GM18951 (cell line): ENCODE data around the gene PRAMEF1.
"Not testable (repeated sequence)": the region's sequence is repeated elsewhere in the genome, so short reads cannot be mapped to it uniquely, and the experiment has no call there.

Experiments used
- POLR2A ChIP-seq: IDR thresholded peaks from 4 replicates; pipeline ENCODE4 v1.6.1; 2011; ENCODE audit warnings: mild to moderate bottlenecking; ENCODE audit not compliant: insufficient read length, insufficient read depth; ENCODE audit errors: extremely low read depth
- in situ Hi-C: fragments of 300-500 bp; cut with MboI; formaldehyde crosslinking; loops from one replicate; pipeline ENCODE4 v1.12.0; 2022; ENCODE audit warnings: low sequenced_read_pairs, mixed read lengths, inconsistent platforms; ENCODE audit not compliant: unreplicated experiment

The PRAMEF1 gene

GRCh38 chr1:12764016-12764415 is 27.2 kb upstream of the PRAMEF1 start:
- no peak for TF ChIP-seq POLR2A
- in situ Hi-C loops: no loop called here

DNA sequence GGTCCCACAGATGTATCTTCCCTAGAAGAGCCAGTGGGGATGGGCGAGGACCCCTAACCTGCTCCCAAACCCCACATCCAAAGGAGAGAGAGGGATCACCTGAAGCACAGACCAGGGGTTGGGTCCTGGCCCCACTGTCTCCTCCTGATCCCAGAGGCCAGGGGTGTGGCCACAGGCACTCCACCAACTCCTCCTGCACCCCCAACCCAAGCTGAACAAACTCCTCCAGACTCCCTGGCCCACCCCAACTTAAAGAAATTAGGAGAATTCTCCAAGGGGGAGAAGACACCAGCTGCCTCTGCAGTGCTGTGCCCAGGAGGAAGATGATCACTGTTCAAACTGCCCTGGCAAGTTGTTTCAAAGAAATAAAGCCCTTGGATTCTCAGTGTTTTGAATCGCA is 22.2 kb upstream of the PRAMEF1 start:
- no peak for TF ChIP-seq POLR2A
- in situ Hi-C loops: no loop called here

DNA sequence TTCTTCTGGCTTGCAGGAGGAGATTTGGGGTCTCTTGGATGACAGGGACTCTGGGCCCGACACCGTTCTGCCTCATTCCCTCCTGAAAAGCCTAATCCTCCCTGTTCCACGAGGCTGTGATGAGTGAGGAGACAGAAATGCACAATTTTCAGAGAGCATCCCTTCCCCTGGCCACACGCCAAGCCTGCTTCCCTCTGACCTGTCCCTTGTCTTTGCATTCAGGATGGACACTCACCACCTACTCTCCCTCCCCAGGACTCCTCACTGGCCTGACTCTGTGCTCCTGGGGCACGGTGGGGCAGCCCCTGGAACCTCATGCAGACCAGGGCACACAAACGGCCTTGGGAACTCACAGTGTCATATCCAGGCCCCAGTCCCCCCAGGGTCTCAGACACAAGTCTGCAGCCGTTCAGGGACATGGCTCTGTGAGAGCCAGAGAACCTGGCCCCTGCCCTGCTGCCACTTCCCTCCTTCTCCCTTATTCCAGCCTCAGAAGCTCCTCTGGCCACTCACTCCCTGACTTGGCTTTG is 21.2 kb upstream of the PRAMEF1 start:
- in situ Hi-C loops: no loop called here
- TF ChIP-seq POLR2A: no peak

DNA sequence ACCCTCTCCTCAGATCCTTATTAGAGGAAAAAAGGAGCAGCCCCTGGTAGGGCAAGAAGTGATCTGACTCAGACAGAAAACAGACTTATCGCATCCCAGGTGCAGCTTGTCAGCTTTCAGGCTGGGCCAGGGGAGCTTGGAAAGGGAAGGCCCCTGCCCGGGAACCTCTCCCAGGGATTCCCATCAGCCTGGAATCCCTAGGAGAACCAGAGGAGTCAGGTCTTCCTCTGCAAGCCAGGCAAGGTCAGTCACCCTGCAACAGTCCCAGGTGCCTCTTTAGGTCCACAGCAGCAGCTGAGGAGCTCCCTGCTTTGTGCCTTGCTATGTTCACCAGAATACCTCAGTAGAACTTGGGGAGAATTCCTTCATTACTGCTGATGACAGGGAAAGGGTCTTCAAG is 20.6 kb upstream of the PRAMEF1 start:
- TF ChIP-seq POLR2A: no peak
- in situ Hi-C loops: no loop called here

DNA sequence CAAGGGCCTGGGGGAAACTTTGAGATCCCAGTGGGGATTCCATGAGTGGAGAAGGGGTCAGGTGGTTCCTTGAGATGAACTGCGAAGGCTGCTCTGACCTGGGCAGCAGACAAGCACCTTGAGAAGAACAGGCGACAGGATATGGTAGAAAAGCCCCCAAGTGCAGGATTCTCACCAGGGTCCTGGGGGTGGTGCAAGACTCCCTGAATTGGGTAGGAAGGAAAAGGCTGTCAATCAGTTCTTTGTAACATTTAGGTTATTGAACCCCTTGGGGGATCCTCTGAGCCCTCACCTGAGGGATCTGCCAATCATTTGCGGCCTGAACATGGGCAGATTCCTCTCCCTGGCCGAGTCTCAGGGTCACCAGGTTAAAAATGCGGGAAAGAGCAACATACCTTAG is 20.0 kb upstream of the PRAMEF1 start:
- in situ Hi-C loops: no loop called here
- no peak for TF ChIP-seq POLR2A

- no peak for TF ChIP-seq POLR2A
- in situ Hi-C loops: no loop called here
Measured at GRCh38 chr1:12772520-12772919, 18.7 kb upstream of the PRAMEF1 start.

DNA sequence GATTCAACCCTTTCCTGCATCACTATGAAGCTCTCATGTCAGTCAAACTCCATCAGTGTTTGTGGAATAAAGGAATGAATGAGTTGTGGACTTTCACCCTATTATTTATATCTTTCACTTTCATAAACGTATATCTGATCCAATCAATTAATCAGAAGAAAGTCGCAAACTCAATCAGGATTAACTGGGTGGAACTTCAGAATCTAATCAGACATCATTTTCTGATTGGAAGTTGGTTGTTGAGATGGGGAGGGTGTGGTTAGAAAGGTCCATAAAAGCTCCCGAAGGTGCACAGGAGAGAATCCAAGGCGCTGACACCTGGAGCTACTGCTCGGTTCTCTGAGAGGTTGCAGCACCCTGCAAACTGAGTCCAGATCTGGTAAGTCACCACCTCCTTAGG is 17.8 kb upstream of the PRAMEF1 start, which contains the start of gene PRAMEF12:
PRAMEF12 (plus strand) TSS at position 301 of the 400 bp plus-strand sequence. CDS start 1,130 bp downstream, outside the sequence.
- in situ Hi-C loops: no loop called here

GRCh38 chr1:12774801-12775345 is 16.3 kb upstream of the PRAMEF1 start:
- in situ Hi-C loops: no loop called here
- TF ChIP-seq POLR2A: no peak

More for the DNA sequence above, 17.8 kb upstream of the PRAMEF1 start, which contains the start of gene PRAMEF12:
- TF ChIP-seq POLR2A: no peak

DNA sequence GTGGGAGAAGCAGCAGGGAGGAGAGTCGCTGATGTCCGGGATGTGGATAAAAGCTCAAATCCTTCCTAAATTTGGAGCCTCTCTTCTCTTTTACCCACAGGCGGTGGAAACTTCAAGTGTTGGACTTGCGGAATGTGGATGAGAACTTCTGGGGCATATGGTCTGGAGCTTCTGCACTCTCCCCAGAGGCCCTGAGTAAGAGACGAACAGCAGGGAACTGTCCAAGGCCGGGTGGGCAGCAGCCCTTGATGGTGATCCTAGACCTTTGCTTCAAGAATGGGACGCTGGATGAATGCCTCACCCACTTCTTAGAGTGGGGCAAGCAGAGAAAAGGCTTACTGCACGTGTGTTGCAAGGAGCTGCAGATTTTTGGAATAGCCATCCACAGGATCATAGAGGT is 15.8 kb upstream of the PRAMEF1 start:
- in situ Hi-C loops: no loop called here
- no peak for TF ChIP-seq POLR2A

DNA sequence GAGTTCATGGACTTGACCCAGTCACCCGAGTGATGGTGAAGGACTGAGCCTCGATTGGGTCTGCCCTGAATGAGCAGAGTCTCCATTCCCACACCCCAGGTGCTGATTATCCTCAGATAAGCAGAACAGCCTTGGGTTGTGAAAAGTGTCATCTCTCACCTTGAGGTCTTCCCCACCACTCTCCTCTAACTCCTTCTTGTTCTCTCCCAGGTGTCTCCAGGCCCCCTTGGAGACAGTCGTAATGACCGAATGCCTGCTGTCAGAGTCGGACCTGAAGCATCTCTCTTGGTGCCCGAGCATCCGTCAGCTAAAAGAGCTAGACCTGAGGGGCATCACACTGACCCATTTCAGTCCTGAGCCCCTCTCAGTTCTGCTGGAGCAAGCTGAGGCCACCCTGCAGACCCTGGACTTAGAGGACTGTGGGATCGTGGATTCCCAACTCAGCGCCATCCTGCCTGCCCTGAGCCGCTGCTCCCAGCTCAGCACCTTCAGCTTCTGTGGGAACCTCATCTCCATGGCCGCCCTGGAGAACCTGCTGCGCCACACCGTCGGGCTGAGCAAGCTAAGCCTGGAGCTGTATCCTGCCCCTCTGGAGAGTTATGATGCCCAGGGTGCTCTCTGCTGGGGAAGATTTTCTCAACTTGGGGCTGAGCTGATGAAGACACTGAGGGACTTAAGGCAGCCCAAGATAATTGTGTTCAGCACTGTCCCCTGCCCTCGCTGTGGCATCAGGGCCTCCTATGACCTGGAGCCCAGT is 14.2 kb upstream of the PRAMEF1 start:
- no peak for TF ChIP-seq POLR2A
- in situ Hi-C loops: no loop called here

DNA sequence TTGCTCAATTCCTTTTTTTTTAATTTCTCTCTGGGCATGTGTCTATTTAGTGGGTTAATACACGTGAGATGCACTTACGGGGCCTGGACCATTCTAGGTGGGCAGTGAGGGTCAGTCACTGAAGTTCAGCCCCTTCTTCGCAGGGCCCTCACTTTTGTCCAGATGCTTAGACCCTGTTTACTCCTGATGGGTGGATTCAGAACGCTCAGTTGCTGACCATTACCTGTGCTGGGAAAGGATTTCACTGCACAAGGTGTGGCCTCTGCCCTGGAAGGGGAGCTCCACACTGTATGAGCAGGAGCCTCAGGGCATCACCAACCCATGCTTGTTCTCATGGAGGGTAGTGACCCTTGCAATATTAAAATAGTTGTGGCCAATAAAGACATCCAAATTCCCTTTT is 13.1 kb upstream of the PRAMEF1 start:
- TF ChIP-seq POLR2A: no peak
- in situ Hi-C loops: no loop called here

DNA sequence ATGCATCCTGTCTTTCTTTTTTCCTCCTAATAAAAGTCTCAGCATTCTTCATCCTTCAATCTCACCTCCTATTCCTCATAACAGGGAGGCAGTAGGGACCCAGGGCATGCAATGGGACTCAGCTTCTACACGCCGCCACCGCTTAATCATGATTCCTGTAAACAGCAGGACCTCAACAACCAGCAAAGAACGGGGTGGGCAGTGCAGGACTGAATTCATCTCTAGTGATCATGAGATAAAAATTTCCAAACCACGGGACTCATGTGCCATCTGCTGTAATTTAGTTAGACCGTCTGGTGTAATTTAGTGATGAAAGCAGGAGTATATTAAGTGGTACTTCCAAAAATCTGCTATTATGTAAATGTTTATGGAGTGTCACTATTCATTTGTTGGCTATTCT is 12.3 kb upstream of the PRAMEF1 start:
- in situ Hi-C loops: no loop called here

DNA sequence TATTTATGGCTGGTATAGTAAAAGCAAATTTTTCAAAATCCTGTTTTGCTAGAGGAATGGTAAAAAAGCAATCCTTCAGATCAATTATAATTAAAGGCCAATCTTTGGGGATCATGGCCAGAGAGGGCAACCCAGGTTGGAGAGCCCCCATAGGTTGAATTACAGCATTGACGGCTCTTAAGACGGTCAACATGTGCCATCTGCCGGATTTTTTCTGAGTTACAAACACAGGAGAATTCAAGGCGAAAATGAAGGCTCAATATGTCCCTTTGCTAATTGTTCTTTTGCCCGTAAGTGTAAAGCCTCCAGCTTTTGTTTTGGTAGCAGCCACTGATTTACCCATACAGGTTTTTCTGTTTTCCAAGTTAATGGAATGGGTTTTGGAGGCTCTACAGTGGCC is 9.7 kb upstream of the PRAMEF1 start:
- in situ Hi-C loops: not testable (repeated sequence)

More for the DNA sequence above, 12.3 kb upstream of the PRAMEF1 start:
- TF ChIP-seq POLR2A: no peak

DNA sequence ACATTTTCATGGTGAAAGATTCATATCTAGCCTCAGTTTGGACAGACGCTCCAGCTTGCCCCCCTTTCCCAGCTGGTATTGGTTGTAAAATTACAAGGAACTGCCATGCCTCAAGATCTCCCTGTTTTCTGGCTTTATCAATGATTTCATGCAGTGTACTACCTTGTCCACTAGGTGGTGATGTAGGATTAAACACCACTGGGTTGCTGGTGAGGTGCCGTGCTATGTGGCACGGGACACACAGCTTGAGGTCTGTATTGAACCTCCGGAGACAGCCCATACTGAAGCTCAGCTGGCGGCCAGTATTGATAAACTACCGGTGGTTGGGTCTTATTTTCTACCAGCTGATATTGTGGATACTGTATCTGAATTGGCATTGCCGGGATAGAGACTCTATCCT is 7.4 kb upstream of the PRAMEF1 start:
- in situ Hi-C loops: not testable (repeated sequence)

DNA sequence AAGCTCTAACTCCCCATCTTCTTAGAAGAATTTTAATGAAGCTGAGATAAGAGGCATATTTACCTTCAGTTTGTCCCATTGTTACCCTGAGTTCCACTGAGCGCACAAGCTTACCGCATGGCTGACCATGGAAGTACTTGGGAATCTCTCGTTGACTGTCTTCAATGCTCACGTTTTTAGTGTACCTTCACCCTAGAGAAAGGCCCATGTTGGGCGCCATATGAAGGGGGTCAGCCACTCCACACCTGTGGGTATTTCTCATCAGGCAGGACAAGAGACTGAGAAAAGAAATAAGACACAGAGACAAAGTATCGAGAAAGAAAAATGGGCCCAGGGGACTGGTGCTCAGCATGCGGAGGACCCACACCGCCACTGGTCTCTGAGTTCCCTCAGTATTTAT is 6.5 kb upstream of the PRAMEF1 start:
- in situ Hi-C loops: not testable (repeated sequence)
